HFFc6 (cell line): ENCODE data around the gene CTNNA2. TPM values are rescaled to one million over a fixed set of nuclear protein-coding genes. Genes with fewer than 3 reads are reported as not detected.

Experiments
- DNase-seq: peaks from one replicate; pipeline ENCODE4 v3.0.0-alpha.2; 2018
- H3K27ac Mint-ChIP-seq: 2 replicates; pipeline ENCODE4 v1.8.0; 2020; ENCODE audit warnings: mild to moderate bottlenecking, mixed read lengths
- H3K27me3 Mint-ChIP-seq: 2 replicates; pipeline ENCODE4 v1.8.0; 2021; ENCODE audit warnings: mild to moderate bottlenecking, moderate library complexity, mixed read lengths; ENCODE audit not compliant: insufficient read depth
- H3K36me3 Mint-ChIP-seq: 2 replicates; pipeline ENCODE4 v1.8.0; 2021; ENCODE audit warnings: low read depth, mixed read lengths
- H3K4me1 Mint-ChIP-seq: 2 replicates; pipeline ENCODE4 v1.8.0; 2020; ENCODE audit warnings: low read depth, mixed read lengths
- H3K4me3 Mint-ChIP-seq: 2 replicates; pipeline ENCODE4 v1.8.0; 2020; ENCODE audit warnings: mild to moderate bottlenecking, moderate library complexity, mixed read lengths
- H3K9me3 Mint-ChIP-seq: 2 replicates; pipeline ENCODE4 v1.8.0; 2020; ENCODE audit warnings: mild to moderate bottlenecking, mixed read lengths
- CTCF ChIP-seq: fragments of 200-600 bp; sonication (generic); IDR thresholded peaks from 2 replicates; pipeline ENCODE4 v1.5.0; 2021; ENCODE audit warnings: antibody characterized with exemption, mild to moderate bottlenecking
- total RNA-seq, 6 experiments: library from RNA; stranded (reverse); fragmentation: NEBNext Ultra II Directional; extraction: Animal tissue kit (Norgen Biotek cat#: 25700); gene quantifications; 2 replicates in 1 of 6; 3 replicates in 5 of 6; pipeline ENCODE4 v1.2.3, GENCODE V29; 2021

The CTNNA2 gene
- total RNA-seq, 6 experiments from 2014 or later: not detected

- Mint-ChIP-seq H3K27ac (no peak overlapping the region), H3K4me1 (no peaks in the 10 kb centered on the region)
Measured at GRCh38 chr2:80417737-80418136, 904.9 kb downstream of the CTNNA2 start.

GRCh38 chr2:80420530-80421208, 907.8 kb downstream of the CTNNA2 start:
- Mint-ChIP-seq H3K27ac (no peak overlapping the region), H3K4me1 (no peaks in the 10 kb centered on the region), H3K36me3 (no peaks in the 10 kb centered on the region), H3K4me3 (no peak overlapping the region), H3K27me3 (no peaks in the 10 kb centered on the region), H3K9me3 (no peaks in the 10 kb centered on the region; the same call in none of the 2 replicates)
- no peak for TF ChIP-seq CTCF
- no peak for DNase-seq

More at GRCh38 chr2:80417737-80418136, 904.9 kb downstream of the CTNNA2 start:
- H3K27me3 Mint-ChIP-seq: no peaks in the 10 kb centered on the region
- no peak for TF ChIP-seq CTCF
- no peak for DNase-seq
- H3K9me3 Mint-ChIP-seq: peaks cover under 1% of the 10 kb centered on the region
- no peaks in the 10 kb centered on the region for H3K36me3 Mint-ChIP-seq
- no peak overlapping the region for H3K4me3 Mint-ChIP-seq

- Mint-ChIP-seq H3K27ac (no peak overlapping the region), H3K36me3 (no peaks in the 10 kb centered on the region), H3K27me3 (no peaks in the 10 kb centered on the region), H3K4me1 (no peaks in the 10 kb centered on the region), H3K9me3 (no peaks in the 10 kb centered on the region; the same call in none of the 2 replicates), H3K4me3 (no peak overlapping the region)
- no peak for DNase-seq
- no peak for TF ChIP-seq CTCF
Measured at GRCh38 chr2:80429251-80429650, 916.4 kb downstream of the CTNNA2 start.

GRCh38 chr2:80437959-80438358, 925.1 kb downstream of the CTNNA2 start:
- no peak overlapping the region for H3K4me3 Mint-ChIP-seq
- H3K27ac Mint-ChIP-seq: no peak overlapping the region
- TF ChIP-seq CTCF: no peak
- no peak for DNase-seq
- peaks cover 4% of the 10 kb centered on the region; the same call in 1 of the 2 replicates for H3K9me3 Mint-ChIP-seq
- H3K36me3 Mint-ChIP-seq: no peaks in the 10 kb centered on the region
- no peaks in the 10 kb centered on the region for H3K4me1 Mint-ChIP-seq
- H3K27me3 Mint-ChIP-seq: no peaks in the 10 kb centered on the region; the same call in 1 of the 2 replicates

GRCh38 chr2:80438686-80439085, 925.8 kb downstream of the CTNNA2 start:
- H3K27me3 Mint-ChIP-seq: no peaks in the 10 kb centered on the region; the same call in 1 of the 2 replicates
- no peak overlapping the region for H3K4me3 Mint-ChIP-seq
- TF ChIP-seq CTCF: no peak
- H3K36me3 Mint-ChIP-seq: no peaks in the 10 kb centered on the region
- DNase-seq: no peak
- H3K9me3 Mint-ChIP-seq: peaks cover 4% of the 10 kb centered on the region; the same call in 1 of the 2 replicates
- H3K27ac Mint-ChIP-seq: no peak overlapping the region
- H3K4me1 Mint-ChIP-seq: no peaks in the 10 kb centered on the region
